M059J (cell line): ENCODE results near the gene NPC1L1. TPM values are rescaled to one million over a fixed set of nuclear protein-coding genes. Genes with fewer than 3 reads are reported as not detected.

Source experiments
- DNase-seq: peaks from one replicate; pipeline ENCODE4 v3.0.0-alpha.2; 2012; ENCODE audit warnings: low read depth
- total RNA-seq: library from RNA; depleted of rRNA; stranded (reverse); fragments of >200 nt; shearing (Covaris generic); gene quantifications from 2 replicates; pipeline ENCODE4 v1.2.3, GENCODE V29; 2014; rRNA removed

Gene NPC1L1
- total RNA-seq, 1 experiment from 2014 or later, result not detected

DNA sequence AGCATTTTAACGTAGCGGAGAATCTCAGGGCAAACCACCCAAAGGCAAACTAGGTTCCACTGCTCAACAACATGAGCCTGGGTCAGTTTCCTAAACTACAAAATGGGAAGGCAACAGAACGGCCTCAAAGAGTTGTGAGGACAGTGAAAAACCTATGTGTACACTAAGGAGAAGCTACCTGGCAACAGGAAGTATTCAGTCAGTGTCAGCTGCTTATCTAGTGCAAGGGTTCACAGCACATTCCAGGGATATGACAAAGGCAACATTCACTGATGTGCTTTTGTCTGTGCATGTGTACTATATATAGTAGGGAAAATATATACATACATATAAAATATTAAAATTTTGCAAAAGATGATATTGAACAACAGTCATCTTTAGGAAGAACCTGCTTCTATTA is 67.8 kb downstream of the NPC1L1 start:
- DNase-seq, result peak; percentile 69

- DNase-seq, result peak; percentile 18
These were observed 68.3 kb downstream of the NPC1L1 start for GRCh38 chr7:44472843-44473242.

DNA sequence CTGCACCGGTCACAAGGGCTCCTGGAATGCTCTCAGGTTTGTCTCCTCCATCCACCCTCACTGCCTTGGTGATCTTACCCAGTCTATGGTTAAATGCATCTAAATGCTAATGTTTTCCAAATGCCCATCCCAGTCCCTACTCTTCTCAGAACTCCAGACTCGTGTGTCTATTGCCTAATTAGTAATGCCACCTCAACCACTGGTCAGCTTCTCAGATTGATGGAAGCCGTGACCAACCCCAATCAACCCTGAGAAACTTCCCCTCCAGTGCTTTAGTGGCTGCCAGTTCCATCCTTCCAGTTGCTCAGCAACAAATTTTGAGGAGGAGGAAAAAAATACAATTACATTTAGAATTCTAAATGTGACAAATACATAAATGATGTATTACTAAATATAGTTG is 69.3 kb downstream of the NPC1L1 start:
- DNase-seq, result no peak

DNA sequence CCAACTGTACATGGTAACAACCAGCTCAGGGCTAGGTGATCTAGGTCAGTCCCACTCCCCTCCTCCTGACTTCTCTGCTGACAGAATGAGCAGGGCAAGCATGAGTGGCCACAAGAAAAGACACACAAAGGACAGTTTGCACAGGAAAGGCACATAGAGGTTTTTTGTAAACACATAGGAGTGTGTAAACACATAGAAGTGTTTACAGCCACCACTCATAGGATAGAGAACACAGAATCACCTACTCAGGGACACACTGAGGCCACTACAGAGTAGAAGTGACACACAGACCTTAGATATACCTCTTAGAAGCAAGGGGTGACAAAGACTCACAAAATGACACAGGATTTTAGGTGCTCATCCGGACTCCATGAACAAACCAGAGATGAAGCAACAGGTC is 69.7 kb downstream of the NPC1L1 start:
- DNase-seq, result no peak

- no peak for DNase-seq
These were observed 70.4 kb downstream of the NPC1L1 start for GRCh38 chr7:44470628-44471245.

GRCh38 chr7:44470135-44470479 is 71.0 kb downstream of the NPC1L1 start:
- peak; percentile 24 for DNase-seq

DNA sequence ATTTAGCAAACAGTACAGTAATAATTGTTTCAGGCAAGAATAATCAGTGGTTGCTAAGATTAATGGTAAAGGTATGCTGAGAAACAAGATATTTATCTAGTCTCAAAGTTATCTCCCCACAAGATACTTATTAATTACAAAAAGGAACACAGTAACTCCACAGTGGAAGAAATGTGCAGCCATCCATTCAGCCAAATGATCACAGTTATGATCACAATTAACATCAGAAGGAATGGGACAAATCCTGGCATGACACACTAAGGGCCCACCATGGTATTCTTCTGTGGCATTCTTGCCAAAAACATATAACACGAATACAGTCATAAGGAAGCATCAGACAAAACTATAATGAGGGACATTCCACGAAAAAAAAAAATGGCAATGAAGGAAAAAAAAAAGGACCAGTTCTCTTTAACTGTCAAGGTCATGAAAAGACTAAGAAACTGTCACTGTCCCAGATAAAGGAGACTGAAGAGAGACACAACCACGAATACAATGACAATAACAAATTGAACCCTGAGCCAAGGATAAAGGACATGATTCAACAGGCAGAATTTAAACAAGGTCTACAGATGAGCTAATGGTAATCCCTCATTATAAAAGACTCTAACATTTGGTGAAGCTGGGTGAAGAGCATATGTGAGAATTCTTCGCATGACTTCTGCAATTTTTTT is 71.5 kb downstream of the NPC1L1 start:
- peak; percentile 37 for DNase-seq

GRCh38 chr7:44467217-44467548 is 73.9 kb downstream of the NPC1L1 start:
- DNase-seq, result no peak

DNA sequence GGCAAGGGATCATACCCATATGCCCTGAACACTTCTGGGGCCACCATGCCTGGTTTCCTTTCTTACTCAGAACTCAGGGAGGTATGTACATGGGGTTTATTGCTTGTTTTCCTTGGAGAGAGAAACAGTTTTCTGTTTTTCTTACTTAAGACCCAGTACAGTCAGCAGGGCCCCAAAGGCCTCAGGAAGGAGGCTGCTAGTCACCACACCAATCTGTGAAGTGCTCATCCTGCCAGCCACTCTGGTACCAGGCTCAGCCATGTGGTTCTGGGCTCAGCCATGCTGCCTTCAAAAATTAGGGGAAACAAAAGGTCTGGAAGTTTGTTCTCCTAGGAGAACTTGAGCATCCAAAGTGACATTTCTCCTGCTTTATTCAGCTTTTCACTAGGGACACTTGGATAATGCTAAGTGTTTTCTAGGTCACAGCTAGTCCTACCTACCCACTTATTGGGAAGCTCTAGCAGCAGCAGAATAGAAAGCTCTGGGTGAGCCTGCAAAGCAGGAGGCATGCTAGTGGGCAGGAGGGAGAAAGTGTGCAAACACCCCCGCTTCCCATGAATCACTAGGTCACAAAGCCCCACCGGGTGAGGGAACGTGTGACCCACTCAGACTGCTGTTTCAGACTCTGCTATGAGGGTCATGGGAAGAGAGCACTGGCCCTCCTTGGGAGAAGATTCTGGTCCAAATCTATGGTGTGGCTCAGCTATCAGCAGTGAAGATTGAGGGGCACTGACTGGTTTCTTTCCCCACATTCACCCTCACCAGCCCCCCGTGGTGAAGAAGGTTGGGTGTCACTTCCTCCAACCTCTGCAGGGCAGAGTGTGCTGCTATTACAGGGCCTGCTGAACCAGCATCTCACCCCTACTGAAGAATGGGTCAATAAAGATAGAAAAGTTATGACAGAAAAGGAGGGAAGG is 74.6 kb downstream of the NPC1L1 start:
- DNase-seq, result peak; percentile 36

DNA sequence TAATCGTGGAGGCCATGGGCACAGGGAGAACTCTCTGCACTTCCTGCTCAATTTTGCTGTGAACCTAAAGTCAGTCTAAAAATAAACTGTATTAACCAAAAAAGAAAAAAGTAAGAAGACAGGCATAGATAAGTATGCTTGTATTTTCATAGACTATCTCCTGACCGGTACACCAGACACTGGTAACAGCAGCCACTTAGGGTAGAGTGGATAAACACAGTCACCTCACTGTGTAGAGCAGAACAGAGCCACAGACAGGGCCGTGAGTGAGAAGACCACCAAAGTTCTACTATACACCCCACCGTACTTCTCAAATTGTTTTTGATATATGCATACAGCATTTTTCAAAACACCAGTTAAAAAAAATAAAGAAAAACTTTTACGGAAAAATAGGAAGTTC is 75.6 kb downstream of the NPC1L1 start:
- no peak for DNase-seq

GRCh38 chr7:44463169-44463808 is 77.8 kb downstream of the NPC1L1 start:
- DNase-seq, result peak; percentile 23

Other genes starting within 250 kb of the NPC1L1 start
- gene CAMK2B, start 215.7 kb downstream of the NPC1L1 start, total RNA-seq, result 0.49 TPM in 1 of 2 replicates, not detected in the other
- 41.3 and 76.2 TPM in 2 replicates for gene NUDCD3, start 50.7 kb downstream of the NPC1L1 start, total RNA-seq
- 63.2 and 68.6 TPM in 2 replicates for gene DDX56, start 32.6 kb upstream of the NPC1L1 start, total RNA-seq
- 226 and 256 TPM in 2 replicates for gene TMED4, start 40.9 kb upstream of the NPC1L1 start, total RNA-seq
- 45.9 and 56.0 TPM in 2 replicates for gene OGDH, start 65.3 kb upstream of the NPC1L1 start, total RNA-seq
- gene ZMIZ2, start 207.5 kb upstream of the NPC1L1 start, total RNA-seq, result 6.2 and 11.4 TPM in 2 replicates